Measurements from ENCODE around the gene DHRSX. TPM values are rescaled to one million over a fixed set of nuclear protein-coding genes. Genes with fewer than 3 reads are reported as not detected.
"Not testable (repeated sequence)": the region's sequence is repeated elsewhere in the genome, so short reads cannot be mapped to it uniquely, and the experiment has no call there.

Gene DHRSX
- total and polyA plus RNA-seq, 11 donors, result 14.6 to 36.1 (median 24.1) TPM

DNA sequence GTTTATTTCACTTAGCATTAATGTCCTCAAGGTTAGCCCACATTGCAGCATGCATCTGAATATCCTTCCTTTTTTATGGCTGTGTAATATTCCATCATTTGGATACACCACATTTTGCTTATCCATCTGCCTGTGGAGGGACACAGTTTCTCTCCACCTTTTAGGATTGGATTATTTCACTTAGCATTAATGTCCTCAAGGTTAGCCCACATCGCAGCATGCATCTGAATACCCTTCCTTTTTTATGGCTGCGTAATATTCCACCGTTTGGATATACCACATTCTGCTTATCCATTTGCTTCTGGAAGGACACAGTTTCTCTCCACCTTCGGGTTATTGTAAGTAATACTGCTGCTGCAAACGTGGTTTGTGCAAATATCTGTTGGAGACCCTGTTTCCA, 110.0 kb downstream of the DHRSX start:
- DNase-seq, result no peak
- TF ChIP-seq, protein P1, sequence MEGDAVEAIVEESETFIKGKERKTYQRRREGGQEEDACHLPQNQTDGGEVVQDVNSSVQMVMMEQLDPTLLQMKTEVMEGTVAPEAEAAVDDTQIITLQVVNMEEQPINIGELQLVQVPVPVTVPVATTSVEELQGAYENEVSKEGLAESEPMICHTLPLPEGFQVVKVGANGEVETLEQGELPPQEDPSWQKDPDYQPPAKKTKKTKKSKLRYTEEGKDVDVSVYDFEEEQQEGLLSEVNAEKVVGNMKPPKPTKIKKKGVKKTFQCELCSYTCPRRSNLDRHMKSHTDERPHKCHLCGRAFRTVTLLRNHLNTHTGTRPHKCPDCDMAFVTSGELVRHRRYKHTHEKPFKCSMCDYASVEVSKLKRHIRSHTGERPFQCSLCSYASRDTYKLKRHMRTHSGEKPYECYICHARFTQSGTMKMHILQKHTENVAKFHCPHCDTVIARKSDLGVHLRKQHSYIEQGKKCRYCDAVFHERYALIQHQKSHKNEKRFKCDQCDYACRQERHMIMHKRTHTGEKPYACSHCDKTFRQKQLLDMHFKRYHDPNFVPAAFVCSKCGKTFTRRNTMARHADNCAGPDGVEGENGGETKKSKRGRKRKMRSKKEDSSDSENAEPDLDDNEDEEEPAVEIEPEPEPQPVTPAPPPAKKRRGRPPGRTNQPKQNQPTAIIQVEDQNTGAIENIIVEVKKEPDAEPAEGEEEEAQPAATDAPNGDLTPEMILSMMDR (IDR thresholded peaks at IDR 0.05), result no peak
- TF ChIP-seq POLR2A (IDR thresholded peaks at IDR 0.05), result no peak
- peaks cover 0 to 20% (median 0%) of the 10 kb centered on the region in 12 donors for H3K4me1 ChIP-seq
- H3K4me3 ChIP-seq, result no peak overlapping the region
- WGBS, 4 donors, result 95 to 98% (median 97%) methylated on average over 5 of the region's 5 CpGs
- H3K27me3 ChIP-seq, result no peaks in the 10 kb centered on the region
- intact Hi-C loops (cut with DNase I), result no loop called here
- ATAC-seq, result no peak
- peaks cover 0 to 26% (median 12%) of the 10 kb centered on the region in 9 donors for H3K36me3 ChIP-seq
- H3K27ac ChIP-seq, result no peak overlapping the region
- peaks cover 0 to 13% (median 7%) of the 10 kb centered on the region in 12 donors for H3K9me3 ChIP-seq

DNA sequence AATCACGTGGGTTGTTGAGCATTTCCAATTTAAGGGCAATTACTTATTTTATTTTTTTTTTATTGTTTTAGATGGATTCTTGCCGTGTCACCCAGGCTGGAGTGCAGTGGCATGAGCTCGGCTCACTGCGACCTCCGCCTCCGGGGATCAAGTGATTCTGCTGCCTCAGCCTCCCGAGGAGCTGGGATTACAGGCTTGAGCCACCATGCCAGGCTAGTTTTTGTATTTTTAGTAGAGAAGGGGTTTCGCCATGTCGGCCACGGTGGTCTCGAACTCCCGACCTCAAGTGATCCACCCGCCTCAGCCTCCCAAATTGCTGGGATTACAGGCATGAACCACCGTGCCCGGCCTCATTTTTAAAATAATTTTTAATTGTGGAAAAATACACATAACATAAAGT, 111.0 kb downstream of the DHRSX start:
- H3K4me3 ChIP-seq; H3K27me3 ChIP-seq; H3K27ac ChIP-seq; ATAC-seq; intact Hi-C loops (cut with DNase I); DNase-seq: not testable (repeated sequence)
- 95 to 98% (median 96%) methylated on average over 15 of the region's 15 CpGs for WGBS, 4 donors
- H3K36me3 ChIP-seq, result peaks cover 0 to 33% (median 12%) of the 10 kb centered on the region in 9 donors
- H3K9me3 ChIP-seq, result peaks cover 0 to 13% (median 7%) of the 10 kb centered on the region in 12 donors
- H3K4me1 ChIP-seq, result peaks cover 0 to 16% (median 0%) of the 10 kb centered on the region in 12 donors

DNA sequence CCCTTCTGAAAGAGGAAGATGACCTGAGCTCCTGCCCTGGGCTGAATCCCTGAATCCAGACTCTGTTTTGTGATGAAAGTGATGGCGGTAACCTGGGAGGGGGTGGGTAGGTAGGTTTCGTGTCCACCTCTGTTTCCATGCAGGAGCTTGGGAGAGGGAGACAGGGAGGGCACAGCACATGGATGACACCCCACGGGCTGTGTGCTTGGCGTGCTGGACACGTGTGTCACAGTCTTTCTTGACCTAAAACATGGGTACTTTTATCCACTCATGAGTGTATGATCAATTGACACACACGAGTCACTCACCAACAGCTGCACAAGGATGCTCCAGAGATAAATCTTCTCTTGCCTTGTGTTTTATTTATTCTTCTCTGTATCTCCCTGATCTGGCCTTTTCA, 111.5 kb downstream of the DHRSX start:
- Histone ChIP-seq H3K27ac (no peak overlapping the region), H3K4me3 (no peak overlapping the region), H3K4me1 (peaks cover 0 to 16% (median 0%) of the 10 kb centered on the region in 12 donors), H3K36me3 (peaks cover 0 to 33% (median 12%) of the 10 kb centered on the region in 9 donors), H3K27me3 (no peaks in the 10 kb centered on the region), H3K9me3 (peaks cover 0 to 13% (median 7%) of the 10 kb centered on the region in 12 donors)
- ATAC-seq (no peak), DNase-seq (no peak)
- WGBS, 4 donors, result 91 to 98% (median 97%) methylated on average over 6 of the region's 6 CpGs
- intact Hi-C loops (cut with DNase I), result no loop called here
- TF ChIP-seq POLR2A (IDR thresholded peaks at IDR 0.05), result no peak
- TF ChIP-seq, protein P1 (IDR thresholded peaks at IDR 0.05), result no peak

- Histone ChIP-seq H3K27ac (no peak overlapping the region), H3K4me3 (no peak overlapping the region)
- no peak for TF ChIP-seq POLR2A (IDR thresholded peaks at IDR 0.05)
- TF ChIP-seq, protein P1 (IDR thresholded peaks at IDR 0.05), result no peak
Observed at GRCh38 chrX:2388669-2389068, 112.1 kb downstream of the DHRSX start.

More at GRCh38 chrX:2388669-2389068, 112.1 kb downstream of the DHRSX start:
- DNase-seq, result no peak
- peaks cover 0 to 13% (median 7%) of the 10 kb centered on the region in 12 donors for H3K9me3 ChIP-seq
- intact Hi-C loops (cut with DNase I), result no loop called here
- H3K36me3 ChIP-seq, result peaks cover 0 to 33% (median 12%) of the 10 kb centered on the region in 9 donors
- H3K4me1 ChIP-seq, result peaks cover 0 to 16% (median 0%) of the 10 kb centered on the region in 12 donors
- H3K27me3 ChIP-seq, result no peaks in the 10 kb centered on the region
- ATAC-seq, result no peak
- WGBS, 4 donors, result 76 to 96% (median 85%) methylated on average over 4 of the region's 4 CpGs

All from heart left ventricle (tissue), 16 donors.